ENCODE measurements around the gene PIK3C2G. TPM values are rescaled to one million over a fixed set of nuclear protein-coding genes. Genes with fewer than 3 reads are reported as not detected.

PIK3C2G gene
- total RNA-seq, 2 experiments from 2014 or later = not detected

DNA sequence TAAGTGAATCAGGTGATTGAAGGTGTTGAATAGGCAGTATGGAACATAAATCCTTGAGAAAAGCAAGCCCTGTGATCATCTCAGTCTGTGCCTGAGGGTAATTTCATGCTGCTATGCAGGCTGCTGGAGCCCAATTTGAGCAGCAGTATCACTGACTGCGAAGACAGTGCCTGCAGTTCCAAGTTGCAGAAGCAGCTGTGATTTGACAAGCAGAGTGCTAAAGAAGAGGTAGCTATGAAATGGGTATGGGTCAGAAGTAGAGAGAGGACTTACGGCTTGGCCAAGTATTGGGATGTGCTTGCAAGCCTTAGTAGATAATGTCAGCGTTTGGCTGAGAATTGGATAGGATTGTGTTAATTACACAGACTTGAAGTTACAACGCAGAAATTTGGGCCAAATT, 22.5 kb downstream of the PIK3C2G start:
- no peak overlapping the region for H3K4me3 Mint-ChIP-seq
- no peaks in the 10 kb centered on the region for H3K4me1 Mint-ChIP-seq
- ATAC-seq (no peak), DNase-seq (no peak)
- intact Hi-C loops (cut with DNase I, micrococcal nuclease) = no loop called here
- ChIA-PET POLR2A (no interaction called here), CTCF (no interaction called here)
- H3K36me3 Mint-ChIP-seq (ENCODE audit: low read depth) = no peaks in the 10 kb centered on the region
- no peak overlapping the region for H3K27ac Mint-ChIP-seq
- no peaks in the 10 kb centered on the region for H3K27me3 Mint-ChIP-seq
- H3K9me3 Mint-ChIP-seq (ENCODE audit: low read depth) = peaks cover 13% of the 10 kb centered on the region

DNA sequence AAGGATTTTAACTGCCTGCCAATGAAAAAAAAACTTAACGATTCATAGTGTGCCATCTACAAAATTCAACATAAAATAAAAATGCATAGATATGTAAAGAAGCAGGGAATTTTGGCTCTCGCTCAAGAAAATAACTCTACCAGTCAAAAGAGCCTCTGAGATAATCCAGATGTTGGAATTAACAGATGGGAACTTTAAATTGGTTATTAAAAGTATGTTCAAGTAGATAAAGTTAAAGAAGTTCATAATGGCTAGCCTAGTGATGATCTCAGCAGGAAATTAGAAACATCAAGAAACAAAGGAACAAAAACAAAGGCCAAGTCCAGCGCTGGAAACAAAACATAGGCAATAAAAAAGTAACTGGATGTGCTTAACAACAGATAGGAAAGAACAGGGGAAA, 23.1 kb downstream of the PIK3C2G start:
- no peaks in the 10 kb centered on the region for H3K36me3 Mint-ChIP-seq (ENCODE audit: low read depth)
- ATAC-seq = no peak
- no peak overlapping the region for H3K27ac Mint-ChIP-seq
- no peak overlapping the region for H3K4me3 Mint-ChIP-seq
- H3K4me1 Mint-ChIP-seq = no peaks in the 10 kb centered on the region
- ChIA-PET POLR2A (no interaction called here), CTCF (interaction anchor here (1.6 kb wide), 1 partner anchor 12 kb away, joined by 3 read pairs; no protein-coding TSS in a partner anchor)
- H3K9me3 Mint-ChIP-seq (ENCODE audit: low read depth) = peaks cover 13% of the 10 kb centered on the region
- DNase-seq = no peak
- intact Hi-C loops (cut with DNase I, micrococcal nuclease) = no loop called here
- H3K27me3 Mint-ChIP-seq = no peaks in the 10 kb centered on the region

DNA sequence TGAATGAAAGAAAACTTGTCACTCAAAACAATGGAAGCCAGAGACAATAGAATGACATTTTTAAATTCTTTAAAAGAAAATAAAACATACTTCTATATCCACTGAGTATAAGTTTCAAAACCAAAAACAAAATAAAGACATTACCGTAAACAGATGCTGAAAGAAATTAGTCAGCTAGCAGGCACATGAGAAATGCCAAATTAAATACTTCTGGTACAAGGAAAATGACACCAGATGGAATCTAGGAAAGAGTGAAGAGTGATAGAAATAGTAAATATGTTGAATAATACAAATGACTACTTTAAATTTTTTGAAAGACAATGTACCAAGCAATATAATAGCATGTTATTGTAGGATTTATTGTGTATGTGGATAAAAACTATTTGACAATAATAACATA, 23.8 kb downstream of the PIK3C2G start:
- POLR2A ChIA-PET = no interaction called here
- ATAC-seq (no peak), DNase-seq (no peak)
- Mint-ChIP-seq H3K27ac (no peak overlapping the region), H3K36me3 (ENCODE audit: low read depth) (no peaks in the 10 kb centered on the region), H3K9me3 (ENCODE audit: low read depth) (peaks cover 13% of the 10 kb centered on the region), H3K4me3 (no peak overlapping the region), H3K27me3 (no peaks in the 10 kb centered on the region), H3K4me1 (no peaks in the 10 kb centered on the region)
- intact Hi-C loops (cut with DNase I, micrococcal nuclease) = no loop called here
- CTCF ChIA-PET = interaction anchor here (1.6 kb wide), 1 partner anchor 11 kb away, joined by 3 read pairs; no protein-coding TSS in a partner anchor

DNA sequence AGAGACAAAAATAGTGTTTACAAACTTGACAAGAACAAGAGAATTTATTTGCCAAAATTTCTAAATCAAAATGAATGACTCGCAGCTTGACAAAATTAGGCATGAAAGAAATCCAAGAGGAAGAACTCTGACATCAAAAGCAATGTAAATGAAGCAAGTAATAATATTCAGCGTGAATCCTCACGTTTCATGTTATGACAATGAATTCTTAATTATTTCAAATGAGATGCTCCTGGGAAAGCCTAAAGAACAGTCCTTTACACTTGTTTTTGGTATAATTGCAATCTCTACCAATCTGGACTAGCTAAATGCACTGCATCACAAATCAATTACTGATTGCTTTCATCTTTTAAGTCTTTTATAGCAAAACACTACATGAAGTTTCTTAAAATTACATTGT, 29.1 kb downstream of the PIK3C2G start:
- Mint-ChIP-seq H3K27ac (no peak overlapping the region), H3K27me3 (no peaks in the 10 kb centered on the region), H3K4me3 (no peak overlapping the region), H3K9me3 (ENCODE audit: low read depth) (peaks cover 7% of the 10 kb centered on the region), H3K4me1 (no peaks in the 10 kb centered on the region), H3K36me3 (ENCODE audit: low read depth) (no peaks in the 10 kb centered on the region)
- ChIA-PET CTCF (interaction anchor here (0.6 kb wide), 1 partner anchor 15 kb away, joined by 3 read pairs; no protein-coding TSS in a partner anchor), POLR2A (no interaction called here)
- ATAC-seq = no peak
- intact Hi-C loops (cut with DNase I, micrococcal nuclease) = no loop called here
- no peak for DNase-seq

DNA sequence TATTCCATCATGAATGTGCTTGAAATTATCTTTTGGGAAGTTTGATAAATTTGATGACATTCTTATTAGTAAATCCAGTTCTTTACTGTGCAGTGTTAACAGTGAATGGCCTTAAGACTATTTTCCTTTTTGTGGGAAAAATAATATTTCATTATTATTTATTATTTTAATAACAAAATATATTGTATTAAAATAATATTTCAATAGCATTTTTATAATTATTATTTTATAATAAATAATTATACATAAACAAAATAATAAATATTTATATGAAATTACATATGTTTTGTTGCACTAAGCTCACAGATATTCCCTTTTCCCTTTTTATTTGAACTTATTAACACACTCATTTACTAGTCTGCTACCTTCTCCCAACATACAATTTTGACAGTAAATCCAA, 33.6 kb downstream of the PIK3C2G start:
- intact Hi-C loops (cut with DNase I, micrococcal nuclease) = no loop called here
- POLR2A ChIA-PET = no interaction called here
- no peaks in the 10 kb centered on the region for H3K27me3 Mint-ChIP-seq
- no peaks in the 10 kb centered on the region for H3K36me3 Mint-ChIP-seq (ENCODE audit: low read depth)
- H3K27ac Mint-ChIP-seq = no peak overlapping the region
- no peak for ATAC-seq
- DNase-seq = no peak
- H3K9me3 Mint-ChIP-seq (ENCODE audit: low read depth) = peaks cover 6% of the 10 kb centered on the region
- no peak overlapping the region for H3K4me3 Mint-ChIP-seq
- CTCF ChIA-PET = no interaction called here
- no peaks in the 10 kb centered on the region for H3K4me1 Mint-ChIP-seq

DNA sequence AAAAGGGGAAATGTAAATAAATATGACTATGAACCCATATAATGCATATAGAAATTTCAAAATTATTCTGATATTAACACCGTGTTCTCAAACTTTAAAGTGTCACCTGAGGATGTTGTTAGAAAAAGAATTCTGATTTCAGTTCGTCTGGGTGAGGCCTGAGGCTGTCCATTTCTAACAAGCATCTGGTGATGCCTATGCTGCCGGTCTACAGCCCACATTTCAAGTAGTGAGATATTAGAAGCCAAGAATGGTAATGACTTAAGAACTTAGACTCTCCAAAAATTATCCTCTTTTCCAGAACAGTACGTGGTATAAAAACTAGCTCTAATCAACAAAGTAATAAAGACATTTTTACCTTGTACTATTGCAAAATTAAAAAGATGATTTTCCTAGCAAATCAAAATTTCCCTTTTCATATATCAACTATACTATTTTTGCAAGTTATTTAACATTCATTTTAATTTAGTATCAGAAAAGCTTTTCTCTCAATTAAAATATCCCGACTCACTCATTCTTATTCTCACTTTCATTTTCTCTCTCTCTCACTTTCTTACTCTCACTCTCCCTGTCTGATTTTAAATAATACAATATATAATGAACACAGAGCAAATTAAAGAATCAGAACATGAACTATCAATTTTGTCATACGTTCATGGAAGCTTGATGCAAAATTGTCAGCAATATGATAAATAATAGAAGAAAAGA, 35.0 kb downstream of the PIK3C2G start:
- H3K9me3 Mint-ChIP-seq (ENCODE audit: low read depth) = peaks cover 12% of the 10 kb centered on the region
- POLR2A ChIA-PET = no interaction called here
- H3K4me1 Mint-ChIP-seq = no peaks in the 10 kb centered on the region

DNA sequence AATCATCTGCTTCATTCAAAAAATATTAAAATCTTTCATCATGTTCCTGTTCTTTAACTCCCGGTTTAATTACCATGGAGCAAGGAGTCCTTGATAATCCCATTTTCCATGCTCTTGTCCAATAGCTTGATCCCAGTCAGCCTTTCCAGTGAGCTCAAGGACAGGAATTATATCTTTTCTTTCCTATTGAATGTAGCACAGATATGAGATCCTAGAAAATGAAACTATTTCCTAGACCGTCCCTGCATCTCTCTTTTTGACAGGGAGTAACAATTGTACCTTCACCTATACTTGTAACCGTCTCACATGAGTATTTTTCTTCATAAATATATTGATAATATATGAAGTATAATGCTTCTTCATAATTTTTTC, 35.6 kb downstream of the PIK3C2G start:
- ATAC-seq (no peak), DNase-seq (no peak)
- intact Hi-C loops (cut with DNase I, micrococcal nuclease) = no loop called here

More for the DNA sequence above, 35.0 kb downstream of the PIK3C2G start:
- no peaks in the 10 kb centered on the region for H3K36me3 Mint-ChIP-seq (ENCODE audit: low read depth)
- intact Hi-C loops (cut with DNase I, micrococcal nuclease) = no loop called here
- no peak for ATAC-seq
- no peaks in the 10 kb centered on the region for H3K27me3 Mint-ChIP-seq
- CTCF ChIA-PET = interaction anchor here (0.6 to 1.3 kb wide), 3 partner anchors 9 to 355 kb away, joined by 3 to 4 read pairs (median 3); no protein-coding TSS in a partner anchor
- no peak for DNase-seq
- H3K4me3 Mint-ChIP-seq = no peak overlapping the region
- no peak overlapping the region for H3K27ac Mint-ChIP-seq

DNA sequence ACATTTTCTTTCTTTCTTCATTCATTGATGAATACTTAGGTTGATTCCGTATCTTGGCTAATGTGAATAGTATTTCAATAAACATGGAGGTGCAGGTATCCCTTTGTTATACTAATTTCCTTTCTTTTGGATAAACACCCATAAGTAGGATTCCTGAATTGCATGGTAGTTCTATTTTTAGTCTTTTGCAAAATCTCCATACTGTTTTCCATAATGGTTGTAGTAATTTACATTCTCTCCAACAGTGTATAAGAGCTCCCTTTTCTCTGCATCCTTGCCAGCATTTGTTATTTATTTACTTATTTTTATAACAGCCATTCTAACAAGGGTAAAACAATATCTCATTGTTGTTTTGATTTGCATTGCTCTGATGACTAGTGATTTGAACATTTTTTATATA, 36.6 kb downstream of the PIK3C2G start:
- ChIA-PET CTCF (no interaction called here), POLR2A (no interaction called here)
- Mint-ChIP-seq H3K36me3 (ENCODE audit: low read depth) (no peaks in the 10 kb centered on the region), H3K27me3 (no peaks in the 10 kb centered on the region), H3K9me3 (ENCODE audit: low read depth) (peaks cover 14% of the 10 kb centered on the region), H3K4me1 (no peaks in the 10 kb centered on the region), H3K4me3 (no peak overlapping the region), H3K27ac (no peak overlapping the region)
- intact Hi-C loops (cut with DNase I, micrococcal nuclease) = no loop called here
- DNase-seq (no peak), ATAC-seq (no peak)

More for the DNA sequence above, 35.6 kb downstream of the PIK3C2G start:
- no peaks in the 10 kb centered on the region for H3K27me3 Mint-ChIP-seq
- no peaks in the 10 kb centered on the region for H3K4me1 Mint-ChIP-seq
- no peak overlapping the region for H3K4me3 Mint-ChIP-seq
- CTCF ChIA-PET = interaction anchor here (1.0 to 1.3 kb wide), 2 partner anchors 8 to 12 kb away, joined by 3 to 4 read pairs; no protein-coding TSS in a partner anchor
- POLR2A ChIA-PET = no interaction called here
- H3K27ac Mint-ChIP-seq = no peak overlapping the region
- H3K9me3 Mint-ChIP-seq (ENCODE audit: low read depth) = peaks cover 14% of the 10 kb centered on the region
- H3K36me3 Mint-ChIP-seq (ENCODE audit: low read depth) = no peaks in the 10 kb centered on the region

DNA sequence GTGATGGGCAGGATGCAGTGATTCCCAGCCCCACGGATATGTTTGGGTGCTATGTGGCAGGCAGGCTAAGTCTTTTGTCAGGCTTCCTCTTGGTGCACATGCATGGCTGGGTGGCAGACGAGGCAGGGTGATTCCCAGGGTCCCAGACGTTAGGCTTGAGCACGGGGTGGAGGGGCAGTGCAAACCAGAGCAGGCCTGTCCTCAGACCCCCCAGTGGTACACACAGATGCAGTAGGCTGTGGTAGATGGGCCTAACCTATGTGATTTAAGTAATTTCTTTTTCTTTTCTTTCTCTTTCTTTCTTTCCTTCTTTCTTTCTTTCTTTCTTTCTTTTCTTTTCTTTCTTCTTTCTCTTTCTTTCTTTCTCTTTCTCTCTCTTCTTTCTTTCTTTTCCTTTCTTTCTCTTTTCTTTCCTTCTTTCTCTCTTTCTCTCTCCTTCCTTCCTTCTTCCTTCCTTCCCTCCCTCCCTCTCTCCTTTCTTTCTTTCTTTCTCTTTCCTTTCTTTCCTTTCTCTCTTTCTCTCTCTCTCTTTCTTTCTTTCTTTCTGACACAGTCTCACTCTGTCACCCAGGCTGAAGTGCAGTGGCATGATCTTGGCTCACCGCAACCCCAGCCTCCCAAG, 41.6 kb downstream of the PIK3C2G start:
- Mint-ChIP-seq H3K4me1 (no peaks in the 10 kb centered on the region), H3K4me3 (no peak overlapping the region), H3K9me3 (ENCODE audit: low read depth) (peaks cover 12% of the 10 kb centered on the region), H3K27me3 (no peaks in the 10 kb centered on the region), H3K27ac (no peak overlapping the region), H3K36me3 (ENCODE audit: low read depth) (no peaks in the 10 kb centered on the region)
- ATAC-seq (no peak), DNase-seq (no peak)
- intact Hi-C loops (cut with DNase I, micrococcal nuclease) = no loop called here
- ChIA-PET POLR2A (no interaction called here), CTCF (no interaction called here)

DNA sequence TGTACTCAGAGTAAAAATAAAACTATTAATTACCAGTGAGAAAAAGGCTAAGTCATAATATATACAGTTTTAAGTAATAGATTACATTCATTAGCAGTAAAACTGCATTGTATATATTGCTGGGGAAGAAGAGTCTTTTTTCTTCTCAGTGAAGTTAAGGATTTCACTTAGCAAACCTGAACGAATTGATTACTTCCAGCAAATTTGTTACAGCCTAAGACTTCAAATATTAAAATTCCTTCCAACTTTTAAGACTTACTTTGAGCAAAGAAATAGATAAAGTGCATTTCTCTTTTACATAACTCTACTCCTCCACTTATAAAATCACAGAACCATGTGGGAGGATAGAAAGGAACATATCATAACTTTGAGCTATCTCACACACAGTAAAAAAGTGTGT, 43.3 kb downstream of the PIK3C2G start:
- no peak overlapping the region for H3K27ac Mint-ChIP-seq
- CTCF ChIA-PET = interaction anchor here (1.5 kb wide), 1 partner anchor 8 kb away, joined by 4 read pairs; no protein-coding TSS in a partner anchor
- no peak for ATAC-seq

DNA sequence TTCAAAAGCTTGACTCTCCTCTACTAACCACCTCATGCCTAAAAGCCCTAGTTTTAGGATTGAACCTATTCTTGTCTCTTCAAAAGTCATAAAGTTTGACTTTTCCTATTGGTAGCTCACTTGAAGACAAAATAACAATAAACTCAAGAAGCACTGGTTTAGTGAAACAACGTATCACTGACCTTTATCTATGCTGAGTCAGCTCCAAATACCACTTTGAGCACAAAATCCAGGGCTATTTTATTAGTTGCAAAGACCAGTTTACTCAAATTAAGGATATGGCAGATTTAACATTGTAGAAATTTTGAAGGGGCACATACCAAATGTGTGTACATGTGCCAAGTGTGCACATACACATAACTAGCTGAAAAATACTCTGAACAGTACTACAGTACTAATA, 45.0 kb downstream of the PIK3C2G start:
- H3K9me3 Mint-ChIP-seq (ENCODE audit: low read depth) = peaks cover 2% of the 10 kb centered on the region
- no peak overlapping the region for H3K27ac Mint-ChIP-seq
- intact Hi-C loops (cut with DNase I, micrococcal nuclease) = no loop called here
- ChIA-PET POLR2A (no interaction called here), CTCF (interaction anchor here (0.6 to 1.0 kb wide), 2 partner anchors 18 to 587 kb away, joined by 3 to 4 read pairs; no protein-coding TSS in a partner anchor)
- H3K36me3 Mint-ChIP-seq (ENCODE audit: low read depth) = no peaks in the 10 kb centered on the region
- H3K4me3 Mint-ChIP-seq = no peak overlapping the region
- DNase-seq (no peak), ATAC-seq (no peak)
- no peaks in the 10 kb centered on the region for H3K4me1 Mint-ChIP-seq
- no peaks in the 10 kb centered on the region for H3K27me3 Mint-ChIP-seq

More for the DNA sequence above, 43.3 kb downstream of the PIK3C2G start:
- no peaks in the 10 kb centered on the region for H3K27me3 Mint-ChIP-seq
- POLR2A ChIA-PET = no interaction called here
- no peaks in the 10 kb centered on the region for H3K36me3 Mint-ChIP-seq (ENCODE audit: low read depth)
- intact Hi-C loops (cut with DNase I, micrococcal nuclease) = no loop called here
- DNase-seq = no peak
- H3K4me3 Mint-ChIP-seq = no peak overlapping the region
- no peaks in the 10 kb centered on the region for H3K4me1 Mint-ChIP-seq
- H3K9me3 Mint-ChIP-seq (ENCODE audit: low read depth) = peaks cover 8% of the 10 kb centered on the region

DNA sequence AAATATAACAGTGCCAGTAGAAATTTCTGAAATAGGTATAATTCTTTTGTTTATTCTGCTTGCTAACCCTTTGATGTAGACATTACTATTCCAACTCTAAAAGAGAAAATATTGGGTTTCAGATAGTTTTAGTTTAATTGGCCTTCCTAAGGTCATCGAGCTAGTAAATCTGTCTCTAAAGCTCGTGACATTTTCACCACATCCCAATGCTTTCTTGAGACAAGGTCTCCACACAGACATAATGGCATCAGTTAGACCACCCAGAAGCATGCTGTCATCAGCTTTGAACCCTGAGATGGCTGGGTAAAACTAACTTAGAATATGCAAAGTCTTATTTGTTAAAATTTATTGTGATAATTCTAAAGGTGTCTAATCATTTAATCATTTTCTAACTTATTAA, 52.0 kb downstream of the PIK3C2G start:
- intact Hi-C loops (cut with DNase I, micrococcal nuclease) = no loop called here
- Mint-ChIP-seq H3K4me3 (no peak overlapping the region), H3K27ac (no peak overlapping the region), H3K27me3 (no peaks in the 10 kb centered on the region), H3K4me1 (no peaks in the 10 kb centered on the region), H3K9me3 (ENCODE audit: low read depth) (peaks cover 3% of the 10 kb centered on the region), H3K36me3 (ENCODE audit: low read depth) (no peaks in the 10 kb centered on the region)
- ChIA-PET CTCF (interaction anchor here (1.3 kb wide), 1 partner anchor 8 kb away, joined by 3 read pairs; no protein-coding TSS in a partner anchor), POLR2A (no interaction called here)
- no peak for ATAC-seq
- no peak for DNase-seq

All from activated CD4-positive, alpha-beta T cell treated with anti-CD3 and anti-CD28 coated beads for 36 hours (primary cell).